NOMO-1 (cell line): ENCODE data around the gene IP6K3.

Source experiments
- DNase-seq, 2 experiments: peaks; one replicate each; lab custom pipeline; 2025; ENCODE audit not compliant: unreplicated experiment in 2 of 2; lab: John Stamatoyannopoulos, UW

The IP6K3 gene

DNA sequence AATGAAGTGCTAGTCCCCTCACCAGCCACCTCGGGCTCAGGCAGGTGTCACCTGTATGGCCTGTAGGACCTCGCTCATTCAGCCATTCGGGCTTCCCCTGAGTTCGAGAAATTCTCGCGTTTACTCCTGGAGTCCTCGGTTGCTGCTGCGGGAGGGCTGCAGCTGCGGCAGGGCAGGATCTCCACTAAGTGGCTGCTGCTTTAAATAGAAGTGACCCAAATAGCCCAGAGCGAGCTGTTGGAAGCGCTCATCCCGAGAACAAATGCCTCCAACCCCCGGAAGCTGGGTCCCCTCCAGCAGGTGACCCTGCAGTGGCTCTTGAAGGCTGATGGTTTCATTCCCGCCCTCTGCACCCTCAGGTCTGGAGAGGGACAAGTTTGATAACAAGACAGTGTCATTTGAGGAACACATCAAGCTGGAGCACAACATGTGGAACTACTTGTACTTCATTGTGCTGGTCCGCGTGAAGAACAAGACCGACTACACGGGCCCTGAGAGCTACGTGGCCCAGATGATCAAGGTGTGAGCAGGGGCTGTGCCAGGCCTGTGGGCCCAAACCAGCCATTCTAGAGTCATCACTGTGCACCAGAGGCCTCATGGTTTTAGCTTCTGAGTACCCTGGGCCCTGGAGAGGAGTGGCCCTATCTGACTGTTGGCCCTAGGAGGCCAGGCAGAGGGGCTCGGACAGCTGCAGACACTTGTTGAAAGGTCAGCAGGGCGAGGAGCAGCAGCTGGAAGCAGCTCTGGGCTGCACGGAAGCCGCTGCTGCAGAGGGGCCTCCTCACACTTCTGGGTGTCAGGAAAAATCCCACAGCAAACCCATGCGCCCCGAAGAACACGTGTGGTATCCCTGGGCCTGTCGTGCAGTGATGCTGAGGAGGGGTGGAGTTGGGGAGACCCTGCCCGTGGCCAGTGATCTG, 53.3 kb downstream of the IP6K3 start:
- DNase-seq = no peak

DNA sequence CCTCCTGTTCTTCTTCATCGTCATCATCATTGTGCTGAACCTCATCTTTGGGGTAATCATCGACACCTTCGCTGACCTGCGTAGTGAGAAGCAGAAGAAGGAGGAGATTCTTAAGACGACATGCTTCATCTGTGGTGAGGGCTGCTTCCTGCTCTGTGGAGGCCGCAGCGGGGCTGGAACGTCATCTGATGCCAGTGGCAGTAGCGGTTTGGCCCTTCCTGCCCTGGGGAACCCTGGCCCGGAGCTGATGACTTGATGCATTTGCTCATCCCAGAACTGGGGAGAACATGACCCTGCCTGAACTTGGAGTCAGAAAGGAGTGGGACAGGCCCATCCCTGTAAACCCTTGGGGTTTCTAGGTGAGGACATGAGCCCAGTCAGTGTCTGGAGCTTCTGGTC, 53.9 kb downstream of the IP6K3 start:
- no peak for DNase-seq

GRCh38 chr6:33692078-33692759, 54.5 kb downstream of the IP6K3 start:
- DNase-seq = no peak

DNA sequence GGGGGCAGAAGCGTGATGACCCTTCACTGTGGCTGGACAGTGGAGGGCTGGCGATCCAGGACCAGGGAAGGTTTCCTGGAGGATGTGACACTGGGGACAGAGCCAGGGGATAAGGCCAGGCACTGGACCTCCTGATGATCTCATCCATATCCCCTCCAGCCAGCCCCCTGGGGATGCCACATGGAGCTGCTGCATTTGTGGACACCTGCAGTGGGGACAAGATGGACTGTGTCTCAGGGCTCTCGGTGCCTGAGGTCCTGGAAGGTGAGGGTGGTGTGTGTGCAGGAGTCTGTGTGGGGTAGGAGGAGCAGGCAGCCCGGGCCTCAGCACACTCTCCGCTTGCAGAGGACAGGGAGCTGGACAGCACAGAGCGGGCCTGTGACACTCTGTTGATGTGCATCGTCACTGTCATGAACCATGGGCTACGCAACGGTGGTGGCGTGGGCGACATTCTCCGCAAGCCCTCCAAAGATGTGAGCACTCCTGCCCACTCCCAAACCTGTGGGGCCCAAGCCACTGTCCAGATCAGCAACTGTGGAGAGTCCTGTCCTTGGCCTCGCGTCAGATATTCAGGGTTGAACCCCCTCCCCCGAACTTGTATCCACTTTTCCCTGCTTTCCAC, 55.1 kb downstream of the IP6K3 start:
- no peak for DNase-seq

GRCh38 chr6:33690766-33691165, 55.9 kb downstream of the IP6K3 start:
- DNase-seq = no peak

- DNase-seq = no peak
Observed at GRCh38 chr6:33689879-33690278, 56.8 kb downstream of the IP6K3 start.

GRCh38 chr6:33689148-33689494, 57.6 kb downstream of the IP6K3 start:
- DNase-seq = no peak

DNA sequence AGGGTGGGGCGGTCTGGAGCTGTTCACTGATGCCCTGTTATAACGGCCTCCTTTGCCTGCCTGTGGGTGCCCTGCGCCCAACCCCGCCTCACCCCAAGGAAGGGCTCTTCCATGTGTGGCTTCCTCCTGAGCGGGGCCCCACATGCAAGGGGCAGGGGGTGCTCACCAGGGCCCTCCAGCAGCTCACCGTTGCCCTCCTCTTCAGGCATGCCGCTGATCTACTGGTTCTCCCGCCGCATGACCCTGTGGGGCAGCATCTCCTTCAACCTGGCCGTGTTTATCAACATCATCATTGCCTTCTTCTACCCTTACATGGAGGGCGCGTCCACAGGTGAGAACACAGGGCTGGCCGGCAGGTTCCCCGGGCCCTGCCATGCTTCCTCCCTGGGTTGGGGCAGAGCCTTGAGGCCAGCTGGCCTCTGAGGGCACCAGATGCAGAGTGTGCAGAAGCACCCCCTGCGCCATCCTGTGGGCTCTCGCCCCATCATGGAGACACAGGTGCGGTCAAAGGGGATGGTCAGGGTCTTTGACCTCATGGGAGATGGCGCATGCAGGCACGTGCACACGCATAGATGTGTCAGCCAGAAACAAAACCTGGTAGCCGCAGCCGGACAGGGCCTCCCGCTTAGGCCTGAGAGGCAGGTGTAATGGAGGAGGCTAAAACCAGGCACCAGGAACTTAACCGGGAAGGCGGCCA, 58.1 kb downstream of the IP6K3 start:
- DNase-seq = no peak

- DNase-seq = no peak
Observed at GRCh38 chr6:33688006-33688405, 58.7 kb downstream of the IP6K3 start.

- no peak for DNase-seq
Observed at GRCh38 chr6:33686981-33687975, 59.4 kb downstream of the IP6K3 start.

- DNase-seq = no peak
Observed at GRCh38 chr6:33686225-33686924, 60.3 kb downstream of the IP6K3 start.

DNA sequence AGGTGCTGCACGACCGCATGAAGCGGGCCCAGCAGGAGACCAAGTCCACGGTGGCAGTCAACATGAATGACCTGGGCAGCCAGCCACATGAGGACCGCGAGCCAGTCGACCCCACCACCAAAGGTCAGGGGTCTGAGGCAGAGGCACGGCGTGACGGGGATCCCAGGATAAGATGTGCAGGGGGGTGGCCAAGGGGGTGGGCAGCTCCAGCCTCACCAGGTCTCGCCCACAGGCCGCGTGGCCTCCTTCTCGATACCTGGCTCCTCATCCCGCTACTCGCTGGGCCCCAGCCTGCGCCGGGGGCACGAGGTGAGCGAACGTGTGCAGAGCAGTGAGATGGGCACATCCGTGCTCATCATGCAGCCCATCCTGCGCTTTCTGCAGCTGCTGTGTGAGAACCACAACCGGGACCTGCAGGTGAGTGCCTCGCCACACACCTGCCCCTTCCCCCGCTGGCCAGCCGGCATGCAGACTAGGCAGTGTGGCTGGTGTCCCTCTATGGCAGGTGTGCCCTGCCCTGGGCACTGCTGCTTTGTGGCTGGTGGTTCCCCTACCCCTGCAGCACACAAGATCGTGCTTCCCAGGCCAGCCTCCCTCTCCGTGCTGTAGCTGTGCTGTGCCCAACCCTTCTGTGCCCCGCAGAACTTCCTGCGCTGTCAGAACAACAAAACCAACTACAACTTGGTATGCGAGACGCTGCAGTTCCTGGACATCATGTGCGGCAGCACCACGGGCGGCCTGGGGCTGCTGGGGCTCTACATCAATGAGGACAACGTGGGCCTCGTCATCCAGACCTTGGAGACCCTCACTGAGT, 61.1 kb downstream of the IP6K3 start:
- no peak for DNase-seq

DNA sequence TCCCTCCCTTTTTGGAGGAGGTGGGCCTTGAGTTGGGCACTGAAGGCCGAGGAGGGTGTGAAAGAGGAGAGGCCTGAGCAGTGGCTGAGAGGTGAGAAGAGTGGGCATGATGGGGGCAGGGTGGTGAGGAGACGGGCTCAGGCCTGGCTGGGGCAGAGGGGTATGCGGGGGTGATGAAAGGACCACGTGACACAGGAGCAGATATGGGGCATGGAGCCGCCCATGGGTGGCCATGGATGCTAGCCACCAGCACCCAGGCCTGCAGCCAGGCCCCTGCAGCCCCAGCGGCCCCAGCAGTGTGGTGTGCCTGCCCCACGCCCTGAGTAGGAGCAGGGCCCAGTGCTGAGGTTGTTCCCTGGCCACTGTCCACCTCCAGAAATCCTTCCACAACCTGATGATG, 61.7 kb downstream of the IP6K3 start:
- DNase-seq = no peak

DNA sequence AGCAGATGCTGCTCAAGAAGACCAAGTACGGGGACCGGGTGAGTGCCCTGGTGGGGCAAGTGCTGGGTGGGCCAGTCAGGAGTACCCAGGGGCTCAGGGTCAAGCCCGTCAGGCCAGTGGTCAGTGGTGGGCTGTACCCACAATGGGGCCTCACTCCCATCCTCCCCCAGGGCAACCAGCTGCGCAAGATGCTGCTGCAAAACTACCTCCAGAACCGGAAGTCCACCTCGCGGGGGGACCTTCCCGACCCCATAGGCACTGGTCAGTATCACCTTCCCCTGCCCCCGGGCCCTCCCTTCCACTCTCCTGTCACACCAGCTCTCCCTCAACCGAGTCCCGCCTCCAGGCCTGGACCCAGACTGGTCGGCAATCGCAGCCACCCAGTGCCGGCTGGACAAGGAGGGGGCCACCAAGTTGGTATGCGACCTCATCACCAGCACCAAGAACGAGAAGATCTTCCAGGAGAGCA, 62.2 kb downstream of the IP6K3 start:
- no peak for DNase-seq

DNA sequence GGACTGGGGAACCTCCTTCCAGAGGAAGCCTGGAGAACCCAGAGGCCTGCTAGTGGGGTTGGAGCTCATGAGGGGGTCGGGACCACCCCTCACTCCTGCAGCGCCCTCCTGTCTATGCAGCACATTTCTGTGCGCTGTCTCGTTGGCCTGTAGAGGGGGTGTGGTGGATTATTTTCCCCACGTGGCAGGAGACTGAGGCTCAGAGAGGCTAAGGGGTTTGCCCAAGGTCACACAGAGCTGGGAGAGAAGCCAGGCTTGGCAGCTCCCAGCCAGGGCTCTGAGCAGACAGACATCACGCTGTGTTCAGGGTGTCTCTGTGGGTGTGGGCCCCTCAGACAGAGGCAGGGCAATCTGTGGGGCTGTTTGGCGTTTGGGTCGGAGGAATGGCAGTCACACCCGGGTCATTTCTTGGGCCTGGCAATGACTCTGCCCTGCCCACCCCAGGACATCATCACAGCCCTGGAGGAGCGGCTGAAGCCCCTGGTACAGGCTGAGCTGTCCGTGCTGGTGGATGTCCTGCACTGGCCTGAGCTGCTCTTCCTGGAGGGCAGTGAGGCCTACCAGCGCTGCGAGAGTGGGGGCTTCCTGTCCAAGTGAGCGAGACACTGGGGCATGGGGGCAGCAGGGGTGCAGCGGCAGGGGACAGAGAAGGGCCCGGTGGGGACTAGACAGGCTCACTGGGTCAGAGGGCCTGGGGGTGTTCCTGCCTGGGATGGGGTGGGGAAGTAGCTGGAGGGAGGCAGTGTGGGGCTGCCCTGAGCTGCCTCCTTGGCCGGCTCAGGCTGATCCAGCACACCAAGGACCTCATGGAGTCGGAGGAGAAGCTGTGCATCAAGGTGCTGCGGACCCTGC, 62.9 kb downstream of the IP6K3 start:
- DNase-seq = no peak

DNA sequence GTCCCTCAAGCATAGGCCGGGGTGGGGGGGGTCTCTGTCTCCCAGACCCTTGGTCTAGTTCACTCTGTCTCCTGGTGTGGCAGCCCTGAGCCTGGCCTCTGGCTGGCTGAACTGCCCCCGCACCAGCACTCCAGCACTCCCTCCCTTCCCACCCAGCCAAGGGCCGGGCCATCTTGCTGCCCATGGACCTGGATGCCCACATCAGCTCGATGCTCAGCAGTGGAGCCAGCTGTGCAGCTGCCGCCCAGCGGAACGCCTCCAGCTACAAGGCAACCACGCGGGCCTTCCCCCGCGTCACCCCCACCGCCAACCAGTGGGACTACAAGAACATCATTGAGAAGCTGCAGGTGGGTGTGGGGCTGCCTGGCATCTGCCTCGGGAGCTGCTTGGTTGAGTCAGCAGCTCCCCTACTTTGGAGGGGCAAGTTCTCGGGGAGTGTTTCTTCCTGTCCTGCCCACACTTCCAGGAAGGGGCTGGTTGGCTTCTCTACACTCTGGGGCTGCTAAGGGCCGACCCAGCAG, 63.6 kb downstream of the IP6K3 start:
- no peak for DNase-seq

DNA sequence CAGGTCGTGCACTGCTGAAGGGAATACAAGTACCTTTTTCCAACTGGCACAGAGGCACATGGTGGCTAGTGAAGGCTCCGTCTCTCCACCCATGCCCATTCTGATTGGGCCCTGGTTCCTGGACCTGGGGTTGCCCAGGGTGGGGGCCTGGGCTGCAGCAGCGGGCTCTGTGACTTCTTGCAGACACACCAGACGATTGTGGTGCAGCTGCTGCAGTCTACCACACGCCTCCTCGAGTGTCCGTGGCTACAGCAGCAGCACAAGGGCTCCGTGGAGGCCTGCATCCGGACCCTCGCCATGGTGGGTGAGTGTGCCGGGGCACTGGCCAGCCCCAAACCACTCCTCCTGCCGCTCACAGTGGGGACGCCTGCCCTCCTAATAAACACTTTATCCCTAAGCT, 64.4 kb downstream of the IP6K3 start:
- DNase-seq = no peak
